AG04449 (cell line): Measurements from ENCODE around the gene TNF.

Experiments
- CTCF ChIA-PET: fragments of 350-600 bp; formaldehyde crosslinking; extraction: SDS; loops from one replicate; lab custom pipeline; 2021; ENCODE audit warnings: antibody characterized with exemption; lab: Yijun Ruan, JAX
- POLR2A ChIA-PET: fragments of 400-600, 350-600 bp; formaldehyde crosslinking; extraction: SDS; loops from one replicate; lab custom pipeline; 2020; ENCODE audit warnings: antibody characterized with exemption, inconsistent platforms; lab: Yijun Ruan, JAX
- DNase-seq: peaks from one replicate; pipeline ENCODE4 v3.0.0-alpha.2; 2010; ENCODE audit warnings: low read depth, low spot score
- H3K4me3 ChIP-seq: 2 replicates; pipeline ENCODE4 v1.5.1; 2011; ENCODE audit warnings: low read depth, mild to moderate bottlenecking, control low read depth, low read length
- TF ChIP-seq, protein P1 (sequence below): IDR thresholded peaks from one replicate; pipeline ENCODE4 v1.5.1; 2011; ENCODE audit warnings: mild to moderate bottlenecking, moderate library complexity, low read length, control low read depth, inconsistent platforms; ENCODE audit not compliant: insufficient read depth; ENCODE audit errors: missing control alignments

The TNF gene

GRCh38 chr6:31573239-31574105 lies 1.9 kb upstream of the TNF start:
- DNase-seq, result no peak
- TF ChIP-seq, protein P1, sequence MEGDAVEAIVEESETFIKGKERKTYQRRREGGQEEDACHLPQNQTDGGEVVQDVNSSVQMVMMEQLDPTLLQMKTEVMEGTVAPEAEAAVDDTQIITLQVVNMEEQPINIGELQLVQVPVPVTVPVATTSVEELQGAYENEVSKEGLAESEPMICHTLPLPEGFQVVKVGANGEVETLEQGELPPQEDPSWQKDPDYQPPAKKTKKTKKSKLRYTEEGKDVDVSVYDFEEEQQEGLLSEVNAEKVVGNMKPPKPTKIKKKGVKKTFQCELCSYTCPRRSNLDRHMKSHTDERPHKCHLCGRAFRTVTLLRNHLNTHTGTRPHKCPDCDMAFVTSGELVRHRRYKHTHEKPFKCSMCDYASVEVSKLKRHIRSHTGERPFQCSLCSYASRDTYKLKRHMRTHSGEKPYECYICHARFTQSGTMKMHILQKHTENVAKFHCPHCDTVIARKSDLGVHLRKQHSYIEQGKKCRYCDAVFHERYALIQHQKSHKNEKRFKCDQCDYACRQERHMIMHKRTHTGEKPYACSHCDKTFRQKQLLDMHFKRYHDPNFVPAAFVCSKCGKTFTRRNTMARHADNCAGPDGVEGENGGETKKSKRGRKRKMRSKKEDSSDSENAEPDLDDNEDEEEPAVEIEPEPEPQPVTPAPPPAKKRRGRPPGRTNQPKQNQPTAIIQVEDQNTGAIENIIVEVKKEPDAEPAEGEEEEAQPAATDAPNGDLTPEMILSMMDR, result no peak
- ChIA-PET CTCF (interaction anchor here (0.5 to 31.3 kb wide), 7 partner anchors 9 to 1193 kb away, joined by 3 to 1569 read pairs (median 11); partner anchors contain the start of genes ATP6V1G2, DDX39B, LST1 and LTA), POLR2A (no interaction called here)
- H3K4me3 ChIP-seq, result no peak overlapping the region

GRCh38 chr6:31574106-31575061 lies 981 bp upstream of the TNF start:
- H3K4me3 ChIP-seq, result no peak overlapping the region
- TF ChIP-seq, protein P1, result no peak
- DNase-seq, result no peak
- CTCF ChIA-PET, result interaction anchor here (0.8 to 31.3 kb wide), 7 partner anchors 8 to 43 kb away, joined by 3 to 1569 read pairs (median 11); partner anchors contain the start of genes ATP6V1G2, DDX39B, LST1 and LTA
- POLR2A ChIA-PET, result interaction anchor here (0.6 kb wide), 1 partner anchor 77 kb away, joined by 3 read pairs; no protein-coding TSS in a partner anchor

DNA sequence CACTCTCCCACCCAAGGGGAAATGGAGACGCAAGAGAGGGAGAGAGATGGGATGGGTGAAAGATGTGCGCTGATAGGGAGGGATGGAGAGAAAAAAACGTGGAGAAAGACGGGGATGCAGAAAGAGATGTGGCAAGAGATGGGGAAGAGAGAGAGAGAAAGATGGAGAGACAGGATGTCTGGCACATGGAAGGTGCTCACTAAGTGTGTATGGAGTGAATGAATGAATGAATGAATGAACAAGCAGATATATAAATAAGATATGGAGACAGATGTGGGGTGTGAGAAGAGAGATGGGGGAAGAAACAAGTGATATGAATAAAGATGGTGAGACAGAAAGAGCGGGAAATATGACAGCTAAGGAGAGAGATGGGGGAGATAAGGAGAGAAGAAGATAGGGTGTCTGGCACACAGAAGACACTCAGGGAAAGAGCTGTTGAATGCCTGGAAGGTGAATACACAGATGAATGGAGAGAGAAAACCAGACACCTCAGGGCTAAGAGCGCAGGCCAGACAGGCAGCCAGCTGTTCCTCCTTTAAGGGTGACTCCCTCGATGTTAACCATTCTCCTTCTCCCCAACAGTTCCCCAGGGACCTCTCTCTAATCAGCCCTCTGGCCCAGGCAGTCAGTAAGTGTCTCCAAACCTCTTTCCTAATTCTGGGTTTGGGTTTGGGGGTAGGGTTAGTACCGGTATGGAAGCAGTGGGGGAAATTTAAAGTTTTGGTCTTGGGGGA lies 754 bp downstream of the TNF start:
- ChIA-PET POLR2A (interaction anchor here (1.8 kb wide), 1 partner anchor 35 kb away, joined by 5 read pairs; the partner anchor contains the start of gene DDX39B), CTCF (interaction anchor here (2.3 to 31.3 kb wide), 7 partner anchors 8 to 23 kb away, joined by 7 to 1569 read pairs (median 15); partner anchors contain the start of genes ATP6V1G2, DDX39B, LST1 and LTA)
- no peak for DNase-seq
- H3K4me3 ChIP-seq, result no peak overlapping the region
- TF ChIP-seq, protein P1, result no peak

- DNase-seq, result no peak
- H3K4me3 ChIP-seq, result no peak overlapping the region
- ChIA-PET CTCF (interaction anchor here (2.4 to 31.3 kb wide), 4 partner anchors 9 to 24 kb away, joined by 10 to 1569 read pairs (median 250); partner anchors contain the start of genes ATP6V1G2, DDX39B, LST1 and LTA), POLR2A (interaction anchor here (1.8 kb wide), 1 partner anchor 36 kb away, joined by 5 read pairs; the partner anchor contains the start of gene DDX39B)
- TF ChIP-seq, protein P1, result no peak
These were observed 1.7 kb downstream of the TNF start for GRCh38 chr6:31576897-31577578.

- TF ChIP-seq, protein P1, result no peak
- ChIA-PET CTCF (interaction anchor here (2.4 to 31.3 kb wide), 4 partner anchors 9 to 25 kb away, joined by 10 to 1569 read pairs (median 250); partner anchors contain the start of genes ATP6V1G2, DDX39B, LST1 and LTA), POLR2A (interaction anchor here (1.8 kb wide), 1 partner anchor 36 kb away, joined by 5 read pairs; the partner anchor contains the start of gene DDX39B)
- DNase-seq, result no peak
- H3K4me3 ChIP-seq, result no peak overlapping the region
These were observed 2.2 kb downstream of the TNF start for GRCh38 chr6:31577579-31577966.
